A549 (cell line): ENCODE results near the gene DAB2IP. TPM values are rescaled to one million over a fixed set of nuclear protein-coding genes. Genes with fewer than 3 reads are reported as not detected.

Source experiments
- ATAC-seq, 2 experiments: fragments of 200-7000 bp in 1 of 2; fragments of >200 bp in 1 of 2; cut with Nextera tagmentation in 1 of 2; cut with Tn5 transposase in 1 of 2; 3 replicates each; pipeline versions ENCODE4 v1.8.0 to v1.9.1; 2018 to 2020; ENCODE audit warnings: mild to moderate bottlenecking in 1 of 2, moderate library complexity in 1 of 2
- CTCF ChIA-PET: fragments of 300-600 bp; sonication (Branson Sonifier 250); formaldehyde crosslinking; extraction: SDS; loops from one replicate; lab custom pipeline; 2021; ENCODE audit warnings: antibody characterized with exemption, inconsistent platforms; lab: Yijun Ruan, JAX
- POLR2A ChIA-PET: fragments of 350-600 bp; formaldehyde crosslinking; extraction: SDS; loops from one replicate; lab custom pipeline; 2021; ENCODE audit warnings: antibody characterized with exemption, inconsistent platforms; lab: Yijun Ruan, JAX
- DNase-seq, 2 experiments: peaks; one replicate each; pipeline versions ENCODE4 v3.0.0 to v3.0.0-alpha.2; 2011 to 2016; ENCODE audit warnings: low read depth in 1 of 2, low spot score in 1 of 2
- FAIRE-seq: peaks from 2 replicates; lab custom pipeline; 2011; peaks lifted over from hg19 to GRCh38; lab: Jason Lieb, UNC
- H3K27ac ChIP-seq, 2 experiments: fragments of >200 bp; sonication (Bioruptor Twin); formaldehyde crosslinking; 3 replicates each; pipeline ENCODE4 v1.5.1; 2016 to 2017
- H3K4me1 ChIP-seq: fragments of >200 bp; sonication (Bioruptor Twin); formaldehyde crosslinking; 3 replicates; pipeline ENCODE4 v1.6.1; 2016
- H3K4me2 ChIP-seq: fragments of >200 bp; sonication (Bioruptor Twin); formaldehyde crosslinking; 3 replicates; pipeline ENCODE4 v1.6.1; 2016
- H3K4me3 ChIP-seq: fragments of >200 bp; sonication (Bioruptor Twin); formaldehyde crosslinking; 3 replicates; pipeline ENCODE4 v1.5.1; 2016
- H3K9me3 ChIP-seq: fragments of >200 bp; sonication (Bioruptor Twin); formaldehyde crosslinking; 3 replicates; pipeline ENCODE4 v1.6.1; 2016
- ATOH8 ChIP-seq: fragments of 250-450 bp; sonication (Bioruptor Pico); IDR thresholded peaks from 2 replicates; pipeline ENCODE4 v1.5.0; 2020; ENCODE audit warnings: low read depth, mild to moderate bottlenecking, moderate library complexity
- BHLHE40 ChIP-seq: IDR thresholded peaks from 2 replicates; pipeline ENCODE4 v1.6.1; 2012; ENCODE audit warnings: low read depth, low read length, inconsistent platforms
- CHD2 ChIP-seq: fragments of 150-350 bp; IDR thresholded peaks from 2 replicates; pipeline ENCODE4 v1.6.1; 2014; ENCODE audit warnings: low read length; ENCODE audit not compliant: partially characterized antibody
- CTCF ChIP-seq: fragments of >200 bp; sonication (Bioruptor Twin); formaldehyde crosslinking; IDR thresholded peaks from 3 replicates; pipeline ENCODE4 v1.5.1; 2016
- EHF ChIP-seq: fragments of 250-450 bp; sonication (Bioruptor Pico); IDR thresholded peaks from 2 replicates; pipeline ENCODE4 v1.5.0; 2020; ENCODE audit warnings: mild to moderate bottlenecking
- FOSL2 ChIP-seq, 2 experiments: fragments of 450-650 bp in 1 of 2; fragments of >200 bp in 1 of 2; sonication (Bioruptor Twin) in 1 of 2; formaldehyde crosslinking; IDR thresholded peaks; 2 replicates each; pipeline versions ENCODE4 v1.5.0 to v1.6.1; 2016 to 2020; ENCODE audit warnings: mild to moderate bottlenecking in 1 of 2, moderate library complexity in 1 of 2
- NFE2L2 ChIP-seq: fragments of 150-350 bp; conservative IDR thresholded peaks from 2 replicates; pipeline ENCODE4 v1.6.1; 2014; ENCODE audit warnings: low read length
- RAD21 ChIP-seq, 2 experiments: fragments of >200 bp in 1 of 2; sonication (Bioruptor Twin) in 1 of 2; formaldehyde crosslinking in 1 of 2; IDR thresholded peaks in 1 of 2; conservative IDR thresholded peaks in 1 of 2; 2 replicates in 1 of 2; 3 replicates in 1 of 2; pipeline ENCODE4 v1.6.1; 2012 to 2018; ENCODE audit warnings: inconsistent platforms in 1 of 2
- RARB ChIP-seq: fragments of 250-450 bp; sonication (Bioruptor Pico); IDR thresholded peaks from 2 replicates; pipeline ENCODE4 v1.8.0; 2021; ENCODE audit warnings: mild to moderate bottlenecking, moderate library complexity
- TFCP2L1 ChIP-seq: fragments of 250-450 bp; sonication (Bioruptor Pico); IDR thresholded peaks from 2 replicates; pipeline ENCODE4 v1.5.0; 2021; ENCODE audit warnings: mild to moderate bottlenecking
- TP53 ChIP-seq: fragments of 250-450 bp; sonication (Bioruptor Pico); IDR thresholded peaks from 2 replicates; pipeline ENCODE4 v1.5.0; 2021; ENCODE audit warnings: mild to moderate bottlenecking, moderate library complexity
- ZC3H11A ChIP-seq: fragments of 450-650 bp; IDR thresholded peaks from 2 replicates; pipeline ENCODE4 v1.6.1; 2014; ENCODE audit warnings: antibody characterized with exemption, mild to moderate bottlenecking
- ZFP36 ChIP-seq: fragments of 450-650 bp; IDR thresholded peaks from 2 replicates; pipeline ENCODE4 v1.6.1; 2014; ENCODE audit warnings: borderline replicate concordance; ENCODE audit not compliant: partially characterized antibody
- WGBS: methylation state at CpG from one replicate; pipeline ENCODE4 v1.1.6; 2017; ENCODE audit errors: missing lambda C conversion rate; 5-methylcytosine and 5-hydroxymethylcytosine counted together
- polyA plus RNA-seq, 4 experiments: library from polyadenylated mRNA; depleted of rRNA in 3 of 4; stranded (reverse); fragments of >200 nt; fragmentation: RNase III in 1 of 4; extraction: RNeasy Plus Mini Kit Qiagen cat#74134 plus additional on column Dnase treatment in 1 of 4; gene quantifications; 2 replicates in 3 of 4; 3 replicates in 1 of 4; pipeline ENCODE4 v1.2.3, GENCODE V29; 2011 to 2017
- TF ChIP-seq, protein P1 (sequence below): fragments of >200 bp; sonication (Bioruptor Twin); formaldehyde crosslinking; IDR thresholded peaks from 2 replicates; pipeline ENCODE4 v1.6.1; 2016

The DAB2IP gene
- polyA plus RNA-seq, 2 of the 4 experiments (the other 2 are of a cell fraction), result 9.7 to 13.9 TPM

GRCh38 chr9:121752929-121753328 is 101.5 kb downstream of the DAB2IP start:
- no peak for TF ChIP-seq TP53 (CRISPR knock-in tag)
- TF ChIP-seq TFCP2L1 (CRISPR knock-in tag), result no peak
- no peak for TF ChIP-seq ZFP36
- TF ChIP-seq, protein P1, sequence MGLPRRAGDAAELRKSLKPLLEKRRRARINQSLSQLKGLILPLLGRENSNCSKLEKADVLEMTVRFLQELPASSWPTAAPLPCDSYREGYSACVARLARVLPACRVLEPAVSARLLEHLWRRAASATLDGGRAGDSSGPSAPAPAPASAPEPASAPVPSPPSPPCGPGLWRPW, result no peak
- no peak for TF ChIP-seq BHLHE40
- no peak for TF ChIP-seq RARB (CRISPR knock-in tag)
- DNase-seq (no peak), FAIRE-seq (no peak), ATAC-seq (no peak)
- H3K9me3 ChIP-seq, result no peaks in the 10 kb centered on the region
- WGBS, result 73% methylated on average over 4 of the region's 9 CpGs
- no peak overlapping the region for H3K4me2 ChIP-seq
- H3K4me3 ChIP-seq, result no peak overlapping the region
- ChIA-PET CTCF (interaction anchor here (0.9 to 3.5 kb wide), 7 partner anchors 8 to 239 kb away, joined by 3 to 12 read pairs (median 6); no protein-coding TSS in a partner anchor), POLR2A (no interaction called here)
- no peak overlapping the region for H3K27ac ChIP-seq
- H3K4me1 ChIP-seq, result no peaks in the 10 kb centered on the region

DNA sequence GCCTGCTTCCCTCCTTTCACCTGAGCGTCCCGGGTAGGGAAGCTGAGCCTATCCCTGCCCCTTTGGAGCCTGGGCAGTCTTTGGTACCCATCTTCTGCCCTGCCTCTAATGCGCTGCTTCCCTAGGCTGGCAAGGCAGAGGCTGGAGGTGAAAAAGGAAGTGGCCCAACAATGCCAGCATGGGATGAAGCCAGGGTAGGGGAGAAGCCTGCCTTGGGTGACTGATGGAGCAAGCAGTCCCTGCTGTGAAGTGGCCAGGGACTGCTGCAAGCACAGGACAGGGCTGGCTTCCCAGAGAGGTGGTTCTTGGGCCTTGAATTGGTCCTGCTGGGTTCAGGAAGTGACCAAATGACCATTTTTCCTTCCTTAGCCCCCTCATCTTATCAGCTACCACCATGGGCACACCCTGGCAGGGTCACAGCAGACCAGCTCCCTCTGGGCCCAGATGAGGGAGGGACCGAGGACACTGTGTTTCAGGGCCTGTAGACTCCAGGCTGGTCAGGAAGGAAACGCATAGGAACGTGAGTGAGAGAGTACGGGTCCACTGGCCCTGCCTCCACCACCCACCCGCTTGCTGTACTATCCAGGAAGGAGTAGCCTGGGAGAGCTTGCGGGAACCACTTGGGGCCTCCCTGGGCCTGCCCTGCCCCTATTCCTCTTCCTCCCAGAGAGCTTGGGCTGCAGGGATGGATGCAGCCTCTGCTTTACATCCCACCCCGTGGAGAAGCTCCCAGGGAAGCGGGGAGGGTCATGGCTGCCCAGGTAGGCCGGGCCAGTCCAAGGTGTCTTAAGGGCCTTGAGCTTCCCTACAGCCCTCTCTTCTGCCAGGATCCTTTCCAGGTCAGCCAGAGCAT is 102.6 kb downstream of the DAB2IP start:
- Histone ChIP-seq H3K4me3 (no peak overlapping the region), H3K4me2 (no peak overlapping the region), H3K27ac (no peak overlapping the region), H3K9me3 (no peaks in the 10 kb centered on the region), H3K4me1 (no peaks in the 10 kb centered on the region)
- no peak for TF ChIP-seq EHF (CRISPR knock-in tag)
- TF ChIP-seq NFE2L2, result no peak
- TF ChIP-seq ATOH8, result no peak
- no peak for TF ChIP-seq ZC3H11A
- TF ChIP-seq FOSL2 (IDR thresholded peaks at IDR 0.05), result no peak
- TF ChIP-seq FOSL2 (CRISPR knock-in tag; IDR thresholded peaks at IDR 0.05), result no peak
- 73% methylated on average over 9 of the region's 12 CpGs for WGBS
- ChIA-PET CTCF (interaction anchor here (0.9 to 3.5 kb wide), 7 partner anchors 9 to 108 kb away, joined by 3 to 12 read pairs (median 6); no protein-coding TSS in a partner anchor), POLR2A (no interaction called here)
- ATAC-seq (no peak), DNase-seq (no peak), FAIRE-seq (no peak)

DNA sequence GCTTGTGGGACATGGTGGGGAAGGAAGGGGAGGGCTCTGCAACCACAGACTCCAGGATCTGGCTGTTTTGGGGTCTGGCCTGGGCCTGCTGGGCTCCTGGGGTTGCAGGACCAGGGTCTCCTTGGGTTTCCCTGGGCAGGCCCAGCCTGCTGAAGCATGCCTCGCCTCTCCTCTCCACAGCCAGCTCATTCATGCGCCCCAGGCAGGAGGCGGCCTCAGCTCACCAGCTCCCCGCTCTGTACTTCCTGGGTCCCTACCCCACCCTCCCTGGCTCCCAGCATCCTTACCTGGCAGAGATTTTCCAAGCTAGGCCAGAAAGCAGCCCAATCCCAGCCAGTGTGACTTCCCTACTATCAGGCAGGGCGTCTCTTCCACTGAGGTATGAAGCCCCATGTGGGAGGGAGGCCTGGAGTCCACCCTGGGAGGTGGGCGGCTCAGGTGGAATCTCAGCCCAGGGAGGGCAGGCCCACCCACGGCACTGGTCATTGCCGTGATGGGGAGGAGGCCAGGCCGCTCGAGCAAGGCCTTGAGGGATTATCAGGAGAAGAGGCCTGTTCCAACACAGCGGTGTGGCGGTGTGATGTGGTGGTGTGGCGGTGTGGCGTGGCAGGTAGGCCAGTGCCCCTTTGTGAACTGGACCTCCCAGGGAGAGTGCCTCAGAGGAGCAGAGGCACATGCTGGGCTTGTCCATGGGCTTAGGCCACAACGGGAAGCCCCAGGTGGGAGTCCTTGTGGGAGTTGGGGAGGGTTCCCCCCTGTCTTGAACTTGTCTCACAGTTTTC is 103.4 kb downstream of the DAB2IP start:
- no peak for ATAC-seq

More for the DNA sequence above, 103.4 kb downstream of the DAB2IP start:
- ChIA-PET POLR2A (no interaction called here), CTCF (interaction anchor here (0.9 to 3.5 kb wide), 4 partner anchors 10 to 68 kb away, joined by 3 to 12 read pairs (median 5); no protein-coding TSS in a partner anchor)
- WGBS, result 88% methylated on average over 14 of the region's 15 CpGs
- H3K4me1 ChIP-seq, result no peaks in the 10 kb centered on the region
- H3K4me3 ChIP-seq, result no peak overlapping the region
- H3K9me3 ChIP-seq, result no peaks in the 10 kb centered on the region
- TF ChIP-seq CTCF (no peak), RAD21 (conservative IDR thresholded peaks at IDR 0.05 in 1 of 2, IDR thresholded peaks at IDR 0.05 in 1 of 2) (no peak), CHD2 (no peak), BHLHE40 (no peak)
- H3K27ac ChIP-seq, result no peak overlapping the region
- DNase-seq (no peak), FAIRE-seq (no peak)
- no peak overlapping the region for H3K4me2 ChIP-seq
